Nephron progenitor cell (in vitro differentiated cells): ENCODE data around the gene RAPGEF2.

ENCODE experiments used
- DNase-seq: peaks from one replicate; pipeline ENCODE4 v3.0.0; 2021
- H3K27ac Mint-ChIP-seq: 2 replicates; pipeline ENCODE4 v1.8.0; 2021; ENCODE audit warnings: mild to moderate bottlenecking, moderate library complexity, mixed read lengths
- H3K27me3 Mint-ChIP-seq: 2 replicates; pipeline ENCODE4 v1.8.0; 2021; ENCODE audit warnings: mild to moderate bottlenecking, low read depth, mixed read lengths; ENCODE audit not compliant: poor library complexity
- H3K36me3 Mint-ChIP-seq: 2 replicates; pipeline ENCODE4 v1.8.0; 2021; ENCODE audit warnings: low read depth, mixed read lengths
- H3K4me1 Mint-ChIP-seq: 2 replicates; pipeline ENCODE4 v1.8.0; 2021; ENCODE audit warnings: mixed read lengths
- H3K4me3 Mint-ChIP-seq: 2 replicates; pipeline ENCODE4 v1.8.0; 2021; ENCODE audit warnings: mild to moderate bottlenecking, moderate library complexity, mixed read lengths
- H3K9me3 Mint-ChIP-seq: 2 replicates; pipeline ENCODE4 v1.8.0; 2021; ENCODE audit warnings: mild to moderate bottlenecking, moderate library complexity, mixed read lengths
- TF ChIP-seq, protein P1 (sequence below): fragments of 200-600 bp; sonication (generic); IDR thresholded peaks from 2 replicates; pipeline ENCODE4 v1.5.0; 2021; ENCODE audit warnings: antibody characterized with exemption

RAPGEF2 gene

DNA sequence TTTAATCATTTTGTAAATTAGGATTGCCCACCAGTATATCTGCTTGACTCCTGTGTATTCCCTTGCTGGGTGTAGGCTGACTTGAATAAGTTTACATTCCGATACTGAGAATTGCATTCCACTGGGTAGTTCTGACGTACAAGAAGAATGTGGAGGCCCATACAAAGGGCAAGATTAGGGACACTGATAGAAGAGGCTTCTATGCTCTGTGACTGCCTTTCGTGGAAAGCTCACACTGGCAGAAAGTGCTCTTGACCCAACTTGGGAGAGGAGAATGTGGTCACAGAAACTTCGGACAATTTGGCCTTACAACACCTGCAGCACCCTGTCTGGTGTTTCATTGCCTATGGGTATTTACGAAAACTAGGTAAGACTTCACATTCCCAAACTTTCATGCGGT is 126.3 kb downstream of the RAPGEF2 start:
- TF ChIP-seq, protein P1, sequence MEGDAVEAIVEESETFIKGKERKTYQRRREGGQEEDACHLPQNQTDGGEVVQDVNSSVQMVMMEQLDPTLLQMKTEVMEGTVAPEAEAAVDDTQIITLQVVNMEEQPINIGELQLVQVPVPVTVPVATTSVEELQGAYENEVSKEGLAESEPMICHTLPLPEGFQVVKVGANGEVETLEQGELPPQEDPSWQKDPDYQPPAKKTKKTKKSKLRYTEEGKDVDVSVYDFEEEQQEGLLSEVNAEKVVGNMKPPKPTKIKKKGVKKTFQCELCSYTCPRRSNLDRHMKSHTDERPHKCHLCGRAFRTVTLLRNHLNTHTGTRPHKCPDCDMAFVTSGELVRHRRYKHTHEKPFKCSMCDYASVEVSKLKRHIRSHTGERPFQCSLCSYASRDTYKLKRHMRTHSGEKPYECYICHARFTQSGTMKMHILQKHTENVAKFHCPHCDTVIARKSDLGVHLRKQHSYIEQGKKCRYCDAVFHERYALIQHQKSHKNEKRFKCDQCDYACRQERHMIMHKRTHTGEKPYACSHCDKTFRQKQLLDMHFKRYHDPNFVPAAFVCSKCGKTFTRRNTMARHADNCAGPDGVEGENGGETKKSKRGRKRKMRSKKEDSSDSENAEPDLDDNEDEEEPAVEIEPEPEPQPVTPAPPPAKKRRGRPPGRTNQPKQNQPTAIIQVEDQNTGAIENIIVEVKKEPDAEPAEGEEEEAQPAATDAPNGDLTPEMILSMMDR, result no peak
- Mint-ChIP-seq H3K4me1 (peaks cover 17% of the 10 kb centered on the region), H3K27ac (peak overlapping the region; percentile 43), H3K27me3 (no peaks in the 10 kb centered on the region), H3K4me3 (no peak overlapping the region), H3K9me3 (peaks cover 20% of the 10 kb centered on the region), H3K36me3 (peaks cover 26% of the 10 kb centered on the region)
- DNase-seq, result no peak

GRCh38 chr4:159232465-159233106 is 129.7 kb downstream of the RAPGEF2 start:
- TF ChIP-seq, protein P1, result no peak
- peaks cover 15% of the 10 kb centered on the region for H3K4me1 Mint-ChIP-seq
- H3K9me3 Mint-ChIP-seq, result peaks cover 25% of the 10 kb centered on the region
- H3K4me3 Mint-ChIP-seq, result no peak overlapping the region
- no peaks in the 10 kb centered on the region for H3K27me3 Mint-ChIP-seq
- H3K27ac Mint-ChIP-seq, result no peak overlapping the region
- peaks cover 39% of the 10 kb centered on the region for H3K36me3 Mint-ChIP-seq
- DNase-seq, result no peak

DNA sequence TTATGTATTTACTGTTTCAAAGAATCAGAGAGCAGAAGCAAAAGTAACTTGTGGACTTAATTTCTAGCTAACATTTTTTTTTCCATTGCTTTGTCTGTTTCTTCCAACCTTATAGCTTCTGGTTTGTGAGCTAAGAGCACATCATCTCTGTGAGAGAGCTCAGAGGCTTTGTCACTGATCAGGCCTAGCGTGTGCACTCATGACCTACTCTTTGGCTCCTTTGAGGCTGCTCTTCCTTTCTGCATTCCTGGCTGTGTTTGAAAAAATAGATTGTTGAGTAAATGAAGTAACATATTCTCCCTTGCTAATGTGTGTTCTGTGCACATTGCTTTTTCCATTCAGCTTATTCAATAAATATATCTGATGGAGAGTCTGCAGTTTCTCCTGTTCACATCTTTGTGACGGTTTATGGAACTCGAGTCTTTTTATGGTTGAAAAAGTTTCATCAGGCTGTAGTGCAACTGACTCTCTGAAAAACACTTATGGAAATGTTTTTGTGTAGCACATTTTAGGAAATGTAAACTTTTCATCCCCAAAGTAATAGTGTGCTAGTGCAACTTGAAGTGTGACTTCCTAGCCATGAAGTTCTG is 133.0 kb downstream of the RAPGEF2 start:
- Mint-ChIP-seq H3K27ac (no peak overlapping the region), H3K36me3 (peaks cover 41% of the 10 kb centered on the region), H3K4me3 (no peak overlapping the region), H3K27me3 (no peaks in the 10 kb centered on the region), H3K4me1 (no peaks in the 10 kb centered on the region), H3K9me3 (peaks cover 25% of the 10 kb centered on the region)
- TF ChIP-seq, protein P1, result no peak
- DNase-seq, result no peak

GRCh38 chr4:159237975-159238374 is 135.1 kb downstream of the RAPGEF2 start:
- TF ChIP-seq, protein P1, result no peak
- H3K27me3 Mint-ChIP-seq, result no peaks in the 10 kb centered on the region
- H3K27ac Mint-ChIP-seq, result no peak overlapping the region
- H3K9me3 Mint-ChIP-seq, result peaks cover 18% of the 10 kb centered on the region
- H3K4me3 Mint-ChIP-seq, result no peak overlapping the region
- peaks cover 25% of the 10 kb centered on the region for H3K36me3 Mint-ChIP-seq
- DNase-seq, result no peak
- H3K4me1 Mint-ChIP-seq, result no peaks in the 10 kb centered on the region

DNA sequence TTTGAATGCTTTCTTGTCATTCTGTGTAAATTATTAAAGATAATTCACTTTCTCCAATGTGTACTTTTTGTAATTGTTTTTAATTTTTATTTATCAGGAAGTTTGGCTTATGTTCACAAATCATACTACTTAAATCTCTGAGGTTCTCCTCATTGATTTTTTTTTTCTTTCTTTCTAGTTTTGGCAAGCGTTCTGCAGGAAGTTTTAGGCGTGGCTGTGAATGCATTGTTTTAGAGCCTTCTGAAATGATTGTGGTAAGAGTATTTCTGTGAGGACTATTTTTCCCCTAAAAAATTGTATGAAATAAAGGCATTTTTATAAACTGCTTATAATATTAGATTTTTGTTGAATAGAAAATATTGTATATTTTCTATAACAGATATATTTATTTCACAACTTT is 135.8 kb downstream of the RAPGEF2 start:
- Mint-ChIP-seq H3K4me1 (no peaks in the 10 kb centered on the region), H3K9me3 (peaks cover 12% of the 10 kb centered on the region), H3K27ac (no peak overlapping the region), H3K36me3 (peaks cover 19% of the 10 kb centered on the region), H3K4me3 (no peak overlapping the region), H3K27me3 (no peaks in the 10 kb centered on the region)
- TF ChIP-seq, protein P1, result no peak
- no peak for DNase-seq

DNA sequence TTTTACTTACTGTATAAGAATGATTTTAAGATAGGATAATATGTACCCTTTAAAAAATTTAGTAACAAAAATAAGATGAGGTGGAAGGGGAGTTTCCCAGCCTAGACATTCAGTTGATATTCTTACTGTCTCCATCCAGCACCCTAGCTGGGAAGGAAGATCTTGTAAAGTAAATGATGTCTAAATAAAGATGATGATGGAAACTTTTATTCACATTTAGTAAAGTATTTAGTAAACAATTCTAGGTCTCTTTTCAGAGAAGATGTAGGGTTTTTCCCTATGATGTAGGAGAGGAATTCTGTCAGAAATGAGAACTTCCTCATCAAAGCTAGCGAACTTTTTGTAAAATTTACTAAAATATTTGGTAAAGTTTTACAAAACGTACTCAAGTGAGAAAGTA is 136.8 kb downstream of the RAPGEF2 start:
- H3K27me3 Mint-ChIP-seq, result no peaks in the 10 kb centered on the region
- H3K4me3 Mint-ChIP-seq, result no peak overlapping the region
- peaks cover 8% of the 10 kb centered on the region for H3K9me3 Mint-ChIP-seq
- TF ChIP-seq, protein P1, result no peak
- no peak for DNase-seq
- no peaks in the 10 kb centered on the region for H3K4me1 Mint-ChIP-seq
- peaks cover 18% of the 10 kb centered on the region for H3K36me3 Mint-ChIP-seq
- H3K27ac Mint-ChIP-seq, result no peak overlapping the region
